Activated CD8-positive, alpha-beta memory T cell treated with anti-CD3 and anti-CD28 coated beads, Interleukin-2, amount 50 U/mL, for 24 hours (primary cell): ENCODE measurements around the gene ZMYND8.
"Not testable (repeated sequence)": the region's sequence is repeated elsewhere in the genome, so short reads cannot be mapped to it uniquely, and the experiment has no call there.

Experiments used
- DNase-seq: peaks from one replicate; pipeline ENCODE4 v3.0.0-alpha.2; 2020; ENCODE audit errors: extremely low read depth

The ZMYND8 gene

DNA sequence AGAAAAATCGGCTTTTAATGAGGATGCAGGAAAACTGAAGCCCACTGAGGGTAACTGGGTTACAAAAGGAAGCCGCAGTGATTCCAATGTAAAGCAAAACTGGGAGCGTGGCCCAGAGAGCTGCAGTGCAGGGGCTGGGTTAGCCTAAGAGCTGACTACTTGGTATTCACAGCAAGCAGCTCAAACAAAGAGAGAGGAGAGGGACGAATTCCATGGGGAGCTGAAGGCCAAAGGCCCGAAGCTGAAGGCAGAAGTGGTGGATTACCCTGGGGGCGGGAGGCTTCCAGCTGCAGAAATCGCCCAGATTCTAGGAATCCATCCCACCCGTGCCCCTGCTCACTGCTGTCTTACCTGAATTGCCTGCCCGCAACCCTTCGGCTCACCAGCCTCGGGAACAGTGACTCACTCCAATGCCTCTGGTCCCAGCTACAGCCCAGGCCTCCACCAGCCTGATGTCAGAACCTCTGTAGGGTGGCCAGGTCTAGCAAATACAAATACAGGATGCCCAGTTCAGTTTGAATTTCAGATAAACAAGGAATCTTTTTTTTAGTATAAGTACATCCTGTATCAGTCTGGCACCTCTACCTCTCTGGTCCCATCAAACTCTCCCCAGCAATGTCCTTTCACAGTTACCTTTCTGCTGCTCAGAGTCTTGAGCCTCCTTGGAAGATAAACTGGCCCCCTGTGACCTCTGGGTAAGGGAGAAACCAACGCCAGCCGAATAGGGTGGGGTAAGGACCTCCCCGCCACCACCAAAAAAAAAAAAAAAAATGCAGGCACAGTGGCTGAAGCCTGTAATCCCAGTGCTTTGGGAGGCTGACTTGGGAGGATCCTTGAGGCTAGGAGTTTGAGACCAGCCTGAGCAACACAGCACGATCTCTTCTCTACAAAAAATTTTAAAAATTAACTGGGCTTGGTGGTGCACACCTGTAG lies 14.6 kb upstream of the ZMYND8 start:
- no peak for DNase-seq

- no peak for DNase-seq
These were observed 13.7 kb upstream of the ZMYND8 start for GRCh38 chr20:47370214-47370613.

DNA sequence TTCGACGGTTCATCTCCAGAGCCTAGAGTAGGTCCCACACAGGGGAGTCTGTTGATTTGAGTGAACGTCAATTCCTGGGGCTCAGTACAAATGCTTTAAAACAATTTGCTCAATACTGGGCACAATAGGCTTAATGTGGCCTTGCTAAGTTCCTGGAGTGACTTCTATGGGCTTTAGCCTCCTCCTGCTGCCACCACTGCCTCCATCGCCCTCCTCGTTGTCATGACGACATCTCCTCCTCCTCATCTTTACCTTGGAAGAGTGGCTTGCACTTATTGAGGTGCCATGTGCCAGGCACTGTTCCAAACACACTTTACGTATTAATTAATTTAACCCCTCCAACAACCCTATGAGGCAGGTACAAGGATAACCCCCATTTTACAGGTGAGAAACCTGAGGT lies 11.8 kb upstream of the ZMYND8 start:
- no peak for DNase-seq

DNA sequence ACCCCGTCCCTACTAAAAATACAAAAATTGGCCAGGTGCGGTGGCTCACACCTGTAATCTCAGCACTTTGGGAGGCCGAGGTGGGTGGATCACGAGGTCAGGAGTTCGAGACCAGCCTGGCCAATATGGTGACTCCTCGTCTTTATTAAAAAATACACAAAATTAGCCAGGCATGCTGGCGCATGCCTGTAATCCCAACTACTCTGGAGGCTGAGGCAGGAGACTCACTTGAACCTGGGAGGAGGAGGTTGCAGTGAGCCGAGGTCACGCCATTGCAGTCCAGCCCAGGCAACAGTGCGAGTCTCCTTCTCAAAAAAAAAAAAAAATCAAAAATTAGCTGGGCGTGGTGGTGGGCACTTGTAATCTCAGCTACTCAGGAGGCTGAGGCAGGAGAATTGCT lies 9.8 kb upstream of the ZMYND8 start:
- DNase-seq = not testable (repeated sequence)

DNA sequence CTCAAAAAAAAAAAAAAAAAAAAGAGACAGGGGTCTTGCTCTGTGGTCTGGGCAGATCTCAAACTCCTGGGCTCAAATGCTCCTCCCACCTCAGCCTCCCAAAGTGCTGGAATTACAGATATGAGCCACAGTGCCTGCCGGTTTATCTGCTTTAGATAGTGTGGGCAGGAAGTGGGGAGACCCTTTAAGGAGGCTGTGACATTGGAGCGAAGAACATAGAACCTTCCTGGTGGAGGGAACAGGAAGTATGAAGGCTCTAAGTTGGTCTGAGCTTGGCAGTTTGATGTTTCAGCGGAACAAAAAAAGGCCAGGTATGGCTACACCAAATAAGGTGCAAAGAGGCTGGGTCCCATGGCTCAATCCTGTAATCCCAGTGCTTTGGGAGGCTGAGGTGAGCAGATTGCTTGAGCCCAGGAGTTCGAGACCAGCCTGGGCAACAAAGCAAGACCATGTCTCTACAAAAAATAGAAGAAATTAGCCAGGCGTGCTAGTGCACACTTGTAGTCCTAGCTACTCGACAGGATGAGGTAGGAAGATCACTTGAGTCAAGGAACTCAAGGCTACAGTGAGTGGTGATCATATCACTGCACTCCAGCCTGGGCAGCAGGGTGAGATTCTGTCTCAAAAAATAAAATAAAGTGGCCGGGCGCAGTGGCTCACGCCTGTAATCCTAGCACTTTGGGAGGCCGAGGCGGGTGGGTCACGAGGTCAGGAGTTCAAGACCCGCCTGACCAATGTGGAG lies 8.7 kb upstream of the ZMYND8 start:
- DNase-seq = no peak

DNA sequence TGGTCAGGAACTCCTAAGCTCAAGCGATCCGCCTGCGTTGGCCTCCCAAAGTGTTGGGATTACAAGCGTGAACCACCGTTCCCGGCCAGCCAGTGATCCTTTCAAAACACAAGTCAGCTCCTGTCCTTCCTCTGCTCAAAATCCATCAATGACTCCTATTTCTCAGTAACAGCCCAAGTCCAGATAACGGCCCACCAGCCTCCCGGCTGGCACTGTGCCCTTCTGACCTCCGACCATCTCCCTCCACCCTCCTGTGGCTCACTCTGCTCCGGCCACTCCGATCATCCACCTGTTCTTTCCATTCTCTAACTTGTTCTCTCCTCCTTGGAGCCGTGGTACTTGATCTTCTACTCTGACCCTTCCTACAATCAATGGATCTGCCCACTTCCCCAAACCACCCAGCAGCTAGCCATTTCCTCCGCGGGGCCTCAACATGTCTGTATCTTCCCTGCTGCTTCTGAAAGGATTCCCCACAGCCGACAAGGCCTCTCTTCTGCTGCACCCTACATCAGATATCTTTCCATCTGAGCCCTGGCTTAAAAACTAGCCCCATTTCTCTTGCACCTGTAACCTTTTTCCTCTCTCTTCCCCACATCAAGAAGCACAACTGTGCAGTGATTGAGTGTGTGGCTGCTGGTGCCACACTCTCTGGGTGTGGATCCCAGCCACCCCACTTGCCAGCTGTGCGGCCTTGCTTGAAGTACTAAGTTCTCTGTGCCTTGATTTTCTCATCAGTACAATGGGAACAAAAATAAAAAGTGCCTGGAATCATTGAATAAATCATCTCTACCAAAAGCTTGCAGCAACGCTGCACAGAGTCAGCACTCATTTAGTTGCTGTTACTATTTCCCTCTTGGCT lies 6.1 kb upstream of the ZMYND8 start:
- no peak for DNase-seq

DNA sequence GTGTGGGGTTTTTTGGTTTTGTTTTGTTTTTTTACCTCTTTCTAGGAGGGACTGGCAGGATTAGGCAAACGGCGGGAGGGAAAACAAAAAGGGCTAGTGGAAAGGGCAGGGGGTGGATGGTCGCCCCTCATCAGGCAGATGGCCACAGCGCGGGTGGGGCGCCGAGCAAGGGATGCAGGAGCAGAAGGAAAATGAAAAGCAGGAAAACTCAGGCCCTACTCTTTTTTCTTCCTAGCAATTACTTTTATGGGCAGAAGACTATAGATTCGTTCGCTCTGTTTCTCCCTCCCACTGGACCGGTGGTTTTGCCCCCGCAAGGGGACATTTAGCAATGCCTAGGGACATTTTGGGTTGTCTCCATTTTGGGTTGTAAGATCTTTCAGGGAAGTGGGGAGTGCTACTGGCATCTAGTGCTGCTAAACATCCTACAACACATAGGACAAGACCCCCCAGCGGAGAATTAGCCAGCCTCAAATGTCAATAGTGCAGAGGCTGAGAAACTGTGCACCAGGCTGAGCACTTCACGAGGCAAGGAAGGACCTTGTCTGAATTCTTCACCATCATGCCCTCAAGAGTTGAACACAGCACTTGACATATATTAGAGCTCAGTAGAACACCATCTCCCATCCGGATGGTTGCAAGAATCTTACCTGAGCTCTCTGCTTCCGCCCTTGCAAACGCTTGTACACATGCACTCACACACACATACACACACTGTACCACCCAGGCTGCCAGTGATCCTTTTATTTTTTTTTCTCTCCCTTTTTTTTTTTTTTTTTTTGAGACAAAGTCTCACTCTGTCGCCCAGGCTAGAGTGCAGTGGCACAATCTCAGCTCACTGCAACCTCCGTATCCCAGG lies 4.8 kb upstream of the ZMYND8 start:
- no peak for DNase-seq

GRCh38 chr20:47360297-47361056 lies 4.0 kb upstream of the ZMYND8 start:
- no peak for DNase-seq

DNA sequence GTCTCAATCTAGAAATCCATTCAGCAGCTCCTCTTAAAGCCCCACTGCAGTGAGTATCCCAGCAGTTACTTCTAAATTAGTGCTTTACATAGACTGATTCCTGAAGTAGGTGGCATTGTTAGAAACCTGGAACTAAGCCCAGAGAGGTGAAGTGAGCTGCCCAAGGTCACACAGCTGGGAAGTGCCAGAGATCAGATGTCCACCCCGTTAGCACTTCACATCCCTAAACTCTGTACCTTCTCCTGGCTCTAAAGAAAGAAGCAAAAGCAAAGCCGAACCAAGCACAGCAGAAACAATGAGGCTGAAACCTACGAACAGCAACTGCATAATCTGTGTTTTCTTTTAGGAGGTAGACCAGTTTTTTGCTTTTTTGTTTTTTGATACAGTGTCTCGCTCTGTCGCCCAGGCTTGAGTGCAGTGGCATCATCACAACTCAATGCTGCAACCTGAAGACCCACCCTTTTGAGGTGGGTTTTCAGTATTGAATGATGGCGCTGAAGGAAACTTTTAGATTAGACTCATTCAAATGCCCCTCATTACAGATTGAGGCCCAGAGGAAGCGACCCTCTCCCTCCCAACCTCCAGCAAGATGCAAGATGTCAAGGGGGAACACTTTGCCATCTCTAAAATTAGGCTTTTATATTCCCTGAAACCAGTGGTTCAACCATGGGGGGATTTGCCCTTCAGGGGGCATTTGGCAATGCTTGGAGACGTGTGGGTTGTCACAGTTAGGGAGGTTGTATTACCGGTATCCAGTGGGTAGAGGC lies 3.2 kb upstream of the ZMYND8 start:
- DNase-seq = no peak

- no peak for DNase-seq
These were observed 2.4 kb upstream of the ZMYND8 start for GRCh38 chr20:47358672-47359529.

DNA sequence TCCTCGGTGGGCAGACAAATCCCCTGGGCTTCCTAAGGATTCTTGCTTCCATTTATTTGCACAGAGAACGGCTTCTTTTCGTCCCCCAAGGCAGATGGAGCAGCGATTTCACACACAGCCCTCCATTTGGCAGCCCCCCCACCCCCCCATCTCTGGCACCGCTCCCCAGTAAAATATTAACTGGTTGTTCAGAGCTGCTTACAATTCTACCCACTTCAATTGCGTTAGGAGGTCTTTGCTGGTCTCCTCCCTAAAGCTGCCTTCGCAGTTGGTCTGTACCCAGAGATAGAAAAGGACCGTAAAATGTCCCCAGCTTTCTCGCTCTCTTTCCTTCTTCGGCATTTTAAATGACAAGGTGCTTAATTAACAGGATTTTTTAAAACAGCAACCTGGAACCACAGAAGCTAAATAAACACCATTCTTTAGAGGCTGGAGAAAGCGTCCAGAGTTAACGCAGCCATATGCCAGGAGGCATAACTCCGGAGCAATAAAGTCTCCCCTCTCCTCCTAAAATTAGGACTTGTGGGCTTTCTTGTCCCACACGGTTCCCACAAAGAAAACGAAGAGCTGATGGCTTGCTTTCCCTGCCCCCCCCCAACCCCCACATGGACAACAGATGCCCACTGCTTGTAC lies 1.7 kb upstream of the ZMYND8 start:
- no peak for DNase-seq

DNA sequence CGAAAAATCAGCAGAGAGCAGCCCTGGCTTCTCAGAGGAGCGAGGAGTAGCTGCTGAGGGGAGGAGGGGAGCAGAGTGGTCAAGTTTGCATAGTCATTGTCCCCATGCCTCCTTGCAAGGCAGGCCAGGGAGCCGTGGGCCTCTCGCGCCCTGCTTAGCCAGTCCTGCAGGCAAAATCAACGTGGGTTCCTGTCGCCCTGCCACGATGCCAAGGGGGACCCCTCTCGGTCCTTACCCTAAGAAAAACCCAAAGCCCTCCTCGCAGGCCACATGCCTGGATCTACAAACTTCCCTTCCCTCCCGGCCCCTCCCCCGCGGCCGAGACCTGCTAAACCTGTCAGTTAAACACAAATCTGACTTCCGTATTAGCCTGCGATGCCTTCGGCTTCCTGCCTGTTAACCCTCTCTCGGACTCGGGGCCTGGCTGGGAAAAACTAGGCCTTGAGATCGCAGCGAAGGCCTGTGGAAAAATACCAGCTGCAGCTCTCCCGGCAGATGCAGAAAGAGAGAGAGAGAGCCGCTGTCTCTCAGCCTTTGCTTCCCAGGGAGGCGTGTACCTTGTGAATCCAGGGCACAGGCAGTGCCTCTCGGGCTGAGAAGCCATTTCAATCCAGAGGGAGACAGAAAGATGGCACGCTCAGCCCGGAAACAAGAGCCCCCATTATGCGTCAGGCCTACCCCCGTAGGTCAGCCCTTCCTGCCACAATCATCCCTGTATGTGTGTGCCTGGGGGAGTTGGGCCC lies 968 bp upstream of the ZMYND8 start:
- no peak for DNase-seq

DNA sequence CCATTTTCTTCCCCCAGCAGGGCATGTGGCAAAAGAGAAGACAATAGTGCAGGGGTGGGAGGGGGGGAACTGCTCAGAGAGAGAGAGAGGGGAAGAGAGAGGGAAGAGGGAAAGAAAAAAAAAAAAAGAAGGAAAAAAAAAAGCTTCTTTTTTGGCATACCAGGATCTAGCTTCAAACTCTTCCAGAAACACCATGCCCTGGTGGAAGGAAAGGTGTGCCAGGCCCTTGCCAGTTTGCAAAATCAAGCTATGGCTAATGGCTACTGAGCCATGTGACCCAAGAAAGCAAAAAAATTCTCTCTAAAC lies 326 bp downstream of the ZMYND8 start:
- DNase-seq = no peak

DNA sequence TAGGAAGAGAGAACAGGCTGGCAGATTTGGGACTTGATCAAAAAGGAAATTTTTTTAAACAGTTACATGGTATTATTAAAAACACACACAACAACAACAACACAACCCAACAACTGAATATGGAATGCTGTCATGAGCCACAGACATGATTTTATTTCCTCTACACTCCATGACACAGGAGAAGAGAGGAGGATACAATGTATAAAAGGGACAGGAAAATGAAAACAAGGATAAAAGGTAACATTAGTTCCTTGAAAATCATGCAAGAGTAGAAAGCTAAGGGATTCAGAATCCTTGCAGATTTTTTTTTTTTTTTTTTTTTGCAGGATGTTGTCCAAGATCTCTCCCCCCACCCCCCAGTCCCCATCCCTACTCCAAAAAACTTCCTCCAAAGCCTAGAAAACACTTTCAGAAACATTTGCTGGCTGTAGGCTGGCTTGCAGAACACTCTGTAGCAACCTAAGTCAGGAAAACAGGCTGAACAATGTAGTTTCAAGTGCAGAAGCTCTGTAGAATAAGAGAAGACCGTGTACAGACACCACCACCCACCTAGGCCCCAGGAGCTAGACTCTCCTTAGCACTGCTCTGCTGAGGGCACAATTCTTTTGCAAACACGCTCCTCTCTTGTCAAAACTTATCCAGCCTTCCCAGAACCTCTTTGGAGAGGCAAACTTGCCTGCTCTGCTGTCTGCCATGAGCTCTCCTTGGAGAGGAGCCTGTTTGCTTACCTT lies 845 bp downstream of the ZMYND8 start:
- no peak for DNase-seq

DNA sequence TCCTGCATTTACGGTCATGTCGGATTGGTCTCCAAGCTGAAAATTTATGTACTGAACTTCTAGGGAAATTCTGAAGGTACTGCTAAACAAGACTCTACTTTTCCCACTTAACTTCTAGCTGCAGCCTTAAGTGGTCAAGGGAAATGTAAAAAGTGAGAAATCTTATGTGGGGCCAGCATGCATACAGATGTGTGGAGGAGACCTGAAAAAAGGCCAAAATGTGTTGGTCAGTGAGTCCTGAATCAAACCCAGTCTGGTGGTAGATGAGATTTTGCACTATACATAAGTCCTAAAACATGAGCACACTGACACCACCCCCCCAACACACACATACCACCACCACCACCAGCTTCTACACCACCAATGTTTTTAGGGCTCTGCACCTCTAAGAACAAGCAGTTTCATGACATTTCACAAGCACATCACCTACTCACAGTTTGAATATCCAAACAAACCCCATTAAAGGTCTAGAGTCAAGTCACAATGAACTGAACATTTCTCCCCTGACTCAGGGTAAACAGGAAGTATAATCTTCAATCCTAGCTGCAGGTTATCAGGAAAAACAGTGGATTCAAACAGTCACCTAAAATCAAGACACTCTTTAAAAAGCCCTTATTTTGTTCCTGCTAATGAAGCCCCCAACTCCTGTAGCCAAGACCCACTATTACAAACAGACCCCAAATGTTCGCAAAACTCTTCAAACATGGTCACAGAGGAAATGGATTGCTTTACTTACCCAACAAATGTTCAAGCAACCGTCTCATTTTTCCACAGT lies 1.6 kb downstream of the ZMYND8 start:
- no peak for DNase-seq

DNA sequence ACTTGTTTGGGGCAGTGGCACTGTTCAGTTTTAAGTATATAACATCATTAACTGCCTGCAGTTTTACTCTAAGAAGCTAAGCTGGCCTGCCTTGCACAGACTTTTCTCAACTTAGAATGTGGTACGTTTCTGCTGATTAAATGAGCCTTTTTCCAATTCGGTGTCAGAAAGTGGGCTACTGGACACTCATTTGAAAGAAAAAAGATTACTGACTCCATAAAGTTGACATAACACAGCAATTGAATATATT lies 2.1 kb downstream of the ZMYND8 start:
- DNase-seq = no peak
